GM06990 (cell line): ENCODE measurements around the gene MAGEF1.

Experiments used
- DNase-seq: peaks from one replicate; pipeline ENCODE4 v3.0.0-alpha.2; 2011; ENCODE audit not compliant: insufficient read length; ENCODE audit errors: extremely low read depth
- H3K27me3 ChIP-seq: replicated peaks from 2 replicates; pipeline ENCODE4 v1.6.0; 2011; ENCODE audit warnings: low read length; ENCODE audit not compliant: control insufficient read depth, insufficient read depth
- H3K36me3 ChIP-seq: 2 replicates; pipeline ENCODE4 v1.5.1; 2011; ENCODE audit warnings: low read length; ENCODE audit not compliant: control insufficient read depth, insufficient read depth
- H3K4me3 ChIP-seq: replicated peaks from 2 replicates; pipeline ENCODE4 v1.5.1; 2011; ENCODE audit warnings: low read depth, mild to moderate bottlenecking, control low read depth, low read length
- CTCF ChIP-seq: IDR thresholded peaks from 2 replicates; pipeline ENCODE4 v1.5.1; 2011; ENCODE audit warnings: low read length, control low read depth, mild to moderate bottlenecking, inconsistent platforms; ENCODE audit not compliant: insufficient read depth, poor library complexity, severe bottlenecking

Gene MAGEF1

GRCh38 chr3:184693011-184693975 is 18.6 kb downstream of the MAGEF1 start:
- TF ChIP-seq CTCF, result no peak
- H3K36me3 ChIP-seq, result no peaks in the 10 kb centered on the region
- H3K4me3 ChIP-seq, result no peak overlapping the region
- no peak for DNase-seq
- no peaks in the 10 kb centered on the region; the same call in none of the 2 replicates for H3K27me3 ChIP-seq

DNA sequence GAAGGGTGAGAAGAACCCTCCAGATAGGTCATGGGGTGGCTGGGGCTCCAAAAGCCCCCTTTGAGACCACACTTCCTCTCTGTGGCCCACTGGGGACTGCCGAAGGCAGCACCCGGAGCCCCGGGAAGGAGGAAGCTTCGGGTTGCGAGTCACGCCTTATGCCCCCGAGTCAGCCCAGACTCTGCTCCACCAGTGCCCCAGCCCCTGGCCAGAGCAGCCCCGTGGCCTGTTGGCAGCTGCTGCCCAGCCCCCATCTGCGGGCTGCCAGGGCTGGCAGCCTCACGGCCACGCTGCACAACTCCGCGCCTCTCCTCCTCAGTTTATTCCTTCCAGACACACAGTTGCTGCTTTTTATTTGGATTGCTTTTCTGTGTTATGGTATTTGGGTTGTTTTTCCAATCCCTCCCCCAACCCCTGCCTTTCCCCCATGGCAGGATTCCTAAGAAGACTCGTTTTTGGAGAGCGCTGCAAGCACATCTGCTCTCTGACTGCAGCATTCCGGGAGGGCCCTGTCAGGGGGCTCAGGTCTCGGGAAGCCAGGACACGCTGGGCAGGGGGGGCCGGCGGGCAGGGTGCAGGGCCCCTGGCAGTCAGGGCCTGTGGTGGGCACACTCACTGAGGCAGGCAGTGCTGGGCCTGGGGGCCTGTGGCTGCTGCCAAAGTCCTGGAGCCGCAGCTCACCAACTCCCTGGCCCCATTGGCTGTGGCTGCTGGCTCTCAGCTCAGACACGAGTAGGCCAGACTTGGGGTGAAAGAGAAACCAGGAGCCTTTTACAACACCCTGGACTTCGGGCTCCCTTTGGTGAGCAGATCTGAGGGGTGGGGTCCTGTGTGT is 20.2 kb downstream of the MAGEF1 start:
- no peak for TF ChIP-seq CTCF
- H3K4me3 ChIP-seq, result no peak overlapping the region

DNA sequence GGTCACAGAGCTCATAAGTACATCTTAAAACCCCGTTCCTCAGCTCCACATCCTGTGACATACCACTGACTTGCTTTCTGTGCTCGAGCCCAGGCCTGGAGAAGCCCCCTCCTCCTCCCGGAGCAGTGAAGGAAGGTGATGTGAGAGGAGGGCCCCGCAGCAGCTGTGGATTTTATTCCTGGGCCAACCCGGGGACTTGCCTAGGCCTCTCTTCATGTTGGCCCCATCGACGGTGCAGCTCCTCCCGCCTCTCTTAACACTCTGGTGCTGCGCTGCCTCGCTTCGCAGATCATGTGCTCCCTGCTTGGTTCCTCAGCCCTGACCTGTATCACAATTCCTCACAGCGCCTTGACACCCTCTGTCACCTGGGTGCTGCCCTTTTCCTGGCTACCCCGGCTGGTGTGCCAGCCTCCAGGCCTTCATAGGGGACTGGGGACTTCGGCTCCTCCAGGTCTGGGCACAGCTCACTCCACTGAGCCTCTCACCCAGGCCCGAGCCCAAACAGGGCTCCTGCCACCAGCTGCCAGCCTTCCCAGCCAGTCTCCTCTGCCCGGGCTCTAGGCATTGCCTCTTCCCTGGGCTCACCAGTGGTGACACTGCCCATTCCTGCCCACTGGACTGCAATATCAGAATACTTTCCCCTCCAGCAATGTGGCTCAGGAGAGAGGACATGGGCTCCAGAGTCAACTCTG is 21.5 kb downstream of the MAGEF1 start:
- Histone ChIP-seq H3K36me3 (no peaks in the 10 kb centered on the region), H3K4me3 (no peak overlapping the region), H3K27me3 (no peaks in the 10 kb centered on the region; the same call in none of the 2 replicates)
- TF ChIP-seq CTCF, result no peak
- DNase-seq, result no peak

More for the DNA sequence above, 20.2 kb downstream of the MAGEF1 start:
- Histone ChIP-seq H3K36me3 (no peaks in the 10 kb centered on the region), H3K27me3 (no peaks in the 10 kb centered on the region; the same call in none of the 2 replicates)
- no peak for DNase-seq

- no peaks in the 10 kb centered on the region for H3K36me3 ChIP-seq
- TF ChIP-seq CTCF, result no peak
- H3K27me3 ChIP-seq, result no peaks in the 10 kb centered on the region; the same call in none of the 2 replicates
- no peak for DNase-seq
- no peak overlapping the region for H3K4me3 ChIP-seq
Observed at GRCh38 chr3:184688882-184689271, 23.0 kb downstream of the MAGEF1 start.

DNA sequence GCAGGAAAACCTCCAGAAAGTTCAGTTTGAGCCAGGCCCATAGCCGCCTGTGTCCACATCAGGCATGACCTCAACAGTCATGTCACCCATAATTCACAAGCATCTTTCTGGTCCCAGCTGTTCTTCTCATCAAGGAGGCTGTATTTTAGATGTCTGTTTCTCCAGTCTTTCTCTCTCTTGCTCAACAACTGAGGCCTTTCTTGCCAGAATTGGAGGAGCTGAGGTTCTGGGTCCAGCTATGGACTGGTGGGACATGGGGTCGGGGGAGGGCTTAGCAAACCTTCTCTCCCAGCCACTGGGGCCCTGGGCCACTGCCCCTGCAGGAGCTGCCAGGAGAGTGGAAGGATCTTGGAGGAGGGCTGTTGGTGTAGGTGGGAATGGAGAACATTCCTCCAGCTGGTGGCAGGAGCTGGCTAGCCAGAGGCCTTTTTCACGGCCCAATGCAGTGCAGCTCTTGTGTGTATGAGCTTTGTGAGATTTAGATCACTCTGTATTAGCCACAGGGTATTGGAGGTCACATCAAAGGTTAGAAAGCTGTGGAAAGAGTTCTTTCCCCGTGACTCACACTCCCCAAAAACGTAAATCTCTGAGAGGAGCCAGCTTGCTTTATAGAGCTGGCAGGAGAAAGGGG is 23.5 kb downstream of the MAGEF1 start:
- no peak for DNase-seq
- no peaks in the 10 kb centered on the region; the same call in none of the 2 replicates for H3K27me3 ChIP-seq
- no peak for TF ChIP-seq CTCF

More for the DNA sequence above, 23.5 kb downstream of the MAGEF1 start:
- Histone ChIP-seq H3K4me3 (no peak overlapping the region), H3K36me3 (no peaks in the 10 kb centered on the region)
